OCI-LY1 (cell line): ENCODE data around the gene WNT11.

Source experiments
- H2AFZ ChIP-seq: fragments of 200-600 bp; sonication (generic), shearing (Covaris generic); 2 replicates; pipeline ENCODE4 v1.6.0; 2014; ENCODE audit warnings: antibody characterized with exemption, mild to moderate bottlenecking, low read length
- H3F3A ChIP-seq: fragments of 200-600 bp; sonication (generic), shearing (Covaris generic); 2 replicates; pipeline ENCODE4 v1.6.0; 2014; ENCODE audit warnings: mild to moderate bottlenecking, antibody characterized with exemption, low read length, moderate library complexity; ENCODE audit not compliant: insufficient read depth
- H3K27ac ChIP-seq: fragments of 200-600 bp; sonication (generic); 2 replicates; pipeline ENCODE4 v1.5.1; 2014; ENCODE audit warnings: low read length, mixed run types, mild to moderate bottlenecking, low read depth; ENCODE audit not compliant: poor library complexity, severe bottlenecking
- H3K27me3 ChIP-seq: fragments of 200-600 bp; sonication (generic); 2 replicates; pipeline ENCODE4 v1.6.0; 2014; ENCODE audit warnings: antibody characterized with exemption, mild to moderate bottlenecking, low read length, moderate library complexity; ENCODE audit not compliant: insufficient read depth
- H3K36me3 ChIP-seq: fragments of 200-600 bp; sonication (generic); 2 replicates; pipeline ENCODE4 v1.6.1; 2014; ENCODE audit warnings: mild to moderate bottlenecking, antibody characterized with exemption, low read length, moderate library complexity, mixed read lengths; ENCODE audit not compliant: insufficient read depth
- H3K4me1 ChIP-seq: fragments of 200-600 bp; sonication (generic); 2 replicates; pipeline ENCODE4 v1.5.1; 2014; ENCODE audit warnings: mild to moderate bottlenecking, low read length, moderate library complexity; ENCODE audit not compliant: insufficient read depth, severe bottlenecking
- H3K4me2 ChIP-seq: fragments of 200-600 bp; sonication (generic), shearing (Covaris generic); 2 replicates; pipeline ENCODE4 v1.6.1; 2014; ENCODE audit warnings: low read length
- H3K4me3 ChIP-seq: fragments of 200-600 bp; sonication (generic); 2 replicates; pipeline ENCODE4 v1.5.1; 2014; ENCODE audit warnings: low read length, low read depth, mild to moderate bottlenecking, mixed read lengths; ENCODE audit not compliant: poor library complexity, severe bottlenecking
- H3K79me2 ChIP-seq: fragments of 200-600 bp; shearing (Covaris generic); 2 replicates; pipeline ENCODE4 v1.6.1; 2016; ENCODE audit warnings: mixed run types, low read length, mixed read lengths; ENCODE audit not compliant: insufficient read depth
- H3K9ac ChIP-seq: fragments of 200-600 bp; sonication (generic), shearing (Covaris generic); 2 replicates; pipeline ENCODE4 v1.6.1; 2014; ENCODE audit warnings: mild to moderate bottlenecking, low read length, mixed read lengths
- H3K9me2 ChIP-seq: fragments of 200-600 bp; sonication (generic), shearing (Covaris generic); 2 replicates; pipeline ENCODE4 v1.6.1; 2014; ENCODE audit warnings: low read depth, mild to moderate bottlenecking, low read length, mixed read lengths
- H3K9me3 ChIP-seq: fragments of 200-600 bp; shearing (Covaris generic); 2 replicates; pipeline ENCODE4 v1.6.1; 2014; ENCODE audit warnings: low read length, mixed read lengths
- H4K20me1 ChIP-seq: fragments of 200-600 bp; sonication (generic), shearing (Covaris generic); 2 replicates; pipeline ENCODE4 v1.6.0; 2016; ENCODE audit warnings: mild to moderate bottlenecking, low read length; ENCODE audit not compliant: insufficient read depth
- CTCF ChIP-seq: fragments of 200-600 bp; sonication (generic), shearing (Covaris generic); IDR thresholded peaks from 2 replicates; pipeline ENCODE4 v1.5.1; 2017; ENCODE audit warnings: mild to moderate bottlenecking, antibody characterized with exemption, low read length, moderate library complexity, mixed read lengths
- EZH2 ChIP-seq: fragments of 200-600 bp; sonication (generic), shearing (Covaris generic); IDR thresholded peaks from 2 replicates; pipeline ENCODE4 v1.8.0; 2017; ENCODE audit warnings: borderline replicate concordance, mixed run types, mild to moderate bottlenecking, antibody characterized with exemption, low read length, moderate library complexity, mixed read lengths

WNT11 gene

GRCh38 chr11:76143274-76143673 is 63.0 kb downstream of the WNT11 start:
- Histone ChIP-seq H3K9ac (no peak overlapping the region), H2AFZ (no peak overlapping the region), H4K20me1 (no peaks in the 10 kb centered on the region), H3K36me3 (peaks cover 32% of the 10 kb centered on the region), H3K79me2 (no peaks in the 10 kb centered on the region), H3K4me3 (no peak overlapping the region), H3F3A (no peaks in the 10 kb centered on the region), H3K4me1 (peaks cover 7% of the 10 kb centered on the region), H3K9me3 (no peaks in the 10 kb centered on the region), H3K4me2 (no peak overlapping the region), H3K27ac (no peak overlapping the region), H3K9me2 (no peaks in the 10 kb centered on the region), H3K27me3 (no peaks in the 10 kb centered on the region)
- no peak for TF ChIP-seq EZH2
- no peak for TF ChIP-seq CTCF

- no peak overlapping the region for H3K4me2 ChIP-seq
- peaks cover 33% of the 10 kb centered on the region for H3K36me3 ChIP-seq
- no peaks in the 10 kb centered on the region for H3F3A ChIP-seq
- H3K27me3 ChIP-seq: no peaks in the 10 kb centered on the region
- H4K20me1 ChIP-seq: no peaks in the 10 kb centered on the region
- no peak overlapping the region for H3K4me3 ChIP-seq
- no peaks in the 10 kb centered on the region for H3K79me2 ChIP-seq
- no peaks in the 10 kb centered on the region for H3K9me3 ChIP-seq
- no peak overlapping the region for H3K27ac ChIP-seq
- TF ChIP-seq CTCF: no peak
- no peak for TF ChIP-seq EZH2
- peaks cover 8% of the 10 kb centered on the region for H3K4me1 ChIP-seq
- H2AFZ ChIP-seq: no peak overlapping the region
- no peak overlapping the region for H3K9ac ChIP-seq
- no peaks in the 10 kb centered on the region for H3K9me2 ChIP-seq
Measured at GRCh38 chr11:76141901-76142588, 64.3 kb downstream of the WNT11 start.

- Histone ChIP-seq H3K27me3 (no peaks in the 10 kb centered on the region), H4K20me1 (no peaks in the 10 kb centered on the region), H3K9me2 (no peaks in the 10 kb centered on the region), H3K9me3 (no peaks in the 10 kb centered on the region), H2AFZ (no peak overlapping the region), H3K79me2 (no peaks in the 10 kb centered on the region), H3K9ac (no peak overlapping the region), H3K36me3 (peaks cover 36% of the 10 kb centered on the region), H3K4me1 (peaks cover 8% of the 10 kb centered on the region), H3K27ac (no peak overlapping the region), H3F3A (no peaks in the 10 kb centered on the region), H3K4me2 (no peak overlapping the region), H3K4me3 (no peak overlapping the region)
- TF ChIP-seq CTCF: no peak
- TF ChIP-seq EZH2: no peak
Measured at GRCh38 chr11:76140912-76141574, 65.3 kb downstream of the WNT11 start.
